ENCODE measurements around the gene INPP4A.

DNA sequence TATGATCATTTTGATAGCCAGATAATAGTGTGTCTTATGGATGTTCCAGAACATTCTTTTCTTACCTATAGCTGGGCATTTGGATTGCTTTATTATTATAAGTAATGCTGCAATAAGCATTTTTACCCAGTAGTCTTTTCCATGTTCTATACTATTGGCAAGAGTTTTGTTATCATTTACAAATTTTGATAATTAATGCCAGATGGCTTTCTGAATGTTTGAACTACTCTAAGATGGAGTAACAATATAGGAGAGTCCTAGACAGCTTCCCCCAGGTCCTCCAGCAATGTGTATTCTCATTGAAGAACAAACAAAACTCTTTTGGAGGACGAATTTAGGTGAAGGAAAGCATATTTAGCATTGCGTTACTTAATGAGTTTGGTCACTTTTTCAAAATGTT is 73.0 kb downstream of the INPP4A start:
- TF ChIP-seq, protein P1, sequence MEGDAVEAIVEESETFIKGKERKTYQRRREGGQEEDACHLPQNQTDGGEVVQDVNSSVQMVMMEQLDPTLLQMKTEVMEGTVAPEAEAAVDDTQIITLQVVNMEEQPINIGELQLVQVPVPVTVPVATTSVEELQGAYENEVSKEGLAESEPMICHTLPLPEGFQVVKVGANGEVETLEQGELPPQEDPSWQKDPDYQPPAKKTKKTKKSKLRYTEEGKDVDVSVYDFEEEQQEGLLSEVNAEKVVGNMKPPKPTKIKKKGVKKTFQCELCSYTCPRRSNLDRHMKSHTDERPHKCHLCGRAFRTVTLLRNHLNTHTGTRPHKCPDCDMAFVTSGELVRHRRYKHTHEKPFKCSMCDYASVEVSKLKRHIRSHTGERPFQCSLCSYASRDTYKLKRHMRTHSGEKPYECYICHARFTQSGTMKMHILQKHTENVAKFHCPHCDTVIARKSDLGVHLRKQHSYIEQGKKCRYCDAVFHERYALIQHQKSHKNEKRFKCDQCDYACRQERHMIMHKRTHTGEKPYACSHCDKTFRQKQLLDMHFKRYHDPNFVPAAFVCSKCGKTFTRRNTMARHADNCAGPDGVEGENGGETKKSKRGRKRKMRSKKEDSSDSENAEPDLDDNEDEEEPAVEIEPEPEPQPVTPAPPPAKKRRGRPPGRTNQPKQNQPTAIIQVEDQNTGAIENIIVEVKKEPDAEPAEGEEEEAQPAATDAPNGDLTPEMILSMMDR (IDR thresholded peaks at IDR 0.05; ENCODE audit: extremely low read depth in 1 of 2, insufficient read depth in 1 of 2, low read depth in 1 of 2, low read length in 2 of 2) = no peak
- TF ChIP-seq EZH2 (IDR thresholded peaks at IDR 0.05; ENCODE audit: borderline replicate concordance, low read depth, low read length, severe bottlenecking) = no peak
- TF ChIP-seq POLR2A (IDR thresholded peaks at IDR 0.05; ENCODE audit: low read depth, low read length) = no peak
- TF ChIP-seq POLR2AphosphoS5 (IDR thresholded peaks at IDR 0.05; ENCODE audit: insufficient read depth, low read depth, low read length) = no peak
- TF ChIP-seq FOS (IDR thresholded peaks at IDR 0.05; ENCODE audit: borderline replicate concordance, insufficient read depth, low read length) = no peak
- TF ChIP-seq JUN (IDR thresholded peaks at IDR 0.05; ENCODE audit: borderline replicate concordance, insufficient read depth, insufficient read length, low read depth) = no peak
- TF ChIP-seq MYC (IDR thresholded peaks at IDR 0.05; ENCODE audit: low read depth, low read length) = no peak

Measured in endothelial cell of umbilical vein (primary cell).